Fibroblast of lung (primary cell): ENCODE measurements around the gene TRIM46.

ENCODE experiments used
- EZH2 ChIP-seq: IDR thresholded peaks from 2 replicates; pipeline ENCODE4 v1.5.1; 2012; ENCODE audit warnings: low read length, control low read depth, mild to moderate bottlenecking; ENCODE audit errors: missing control alignments
- TF ChIP-seq, protein P1 (sequence below), 2 donors: IDR thresholded peaks in 1 of 2; conservative IDR thresholded peaks in 1 of 2; 1 replicate in 1 of 2; 2 replicates in 1 of 2; pipeline ENCODE4 v1.5.1; 2011 to 2012; ENCODE audit warnings: low read length in 2 of 2, control low read depth in 1 of 2, inconsistent platforms in 1 of 2, low read depth in 1 of 2, mild to moderate bottlenecking in 1 of 2

DNA sequence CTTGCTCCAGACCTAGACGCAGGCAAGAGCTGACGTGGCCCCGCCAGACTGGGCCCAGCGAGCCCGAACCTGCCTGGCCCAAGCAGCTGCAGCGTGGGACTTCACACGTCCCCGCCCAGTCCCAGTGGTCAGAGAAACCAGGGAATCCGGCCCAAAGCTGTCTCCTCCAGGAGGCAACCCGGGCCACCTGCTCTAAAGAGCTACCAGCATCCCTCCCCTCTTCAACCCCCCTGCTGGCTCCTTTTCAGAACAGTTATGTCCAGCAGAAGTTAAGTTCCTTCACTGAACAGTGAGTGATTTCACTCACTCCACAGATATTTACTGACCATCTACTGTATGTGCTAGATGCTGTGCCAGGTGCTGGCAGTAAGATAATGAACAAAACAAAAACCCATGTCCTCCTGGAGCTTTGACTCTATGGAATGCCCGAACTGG is 48.1 kb upstream of the TRIM46 start:
- TF ChIP-seq, protein P1, sequence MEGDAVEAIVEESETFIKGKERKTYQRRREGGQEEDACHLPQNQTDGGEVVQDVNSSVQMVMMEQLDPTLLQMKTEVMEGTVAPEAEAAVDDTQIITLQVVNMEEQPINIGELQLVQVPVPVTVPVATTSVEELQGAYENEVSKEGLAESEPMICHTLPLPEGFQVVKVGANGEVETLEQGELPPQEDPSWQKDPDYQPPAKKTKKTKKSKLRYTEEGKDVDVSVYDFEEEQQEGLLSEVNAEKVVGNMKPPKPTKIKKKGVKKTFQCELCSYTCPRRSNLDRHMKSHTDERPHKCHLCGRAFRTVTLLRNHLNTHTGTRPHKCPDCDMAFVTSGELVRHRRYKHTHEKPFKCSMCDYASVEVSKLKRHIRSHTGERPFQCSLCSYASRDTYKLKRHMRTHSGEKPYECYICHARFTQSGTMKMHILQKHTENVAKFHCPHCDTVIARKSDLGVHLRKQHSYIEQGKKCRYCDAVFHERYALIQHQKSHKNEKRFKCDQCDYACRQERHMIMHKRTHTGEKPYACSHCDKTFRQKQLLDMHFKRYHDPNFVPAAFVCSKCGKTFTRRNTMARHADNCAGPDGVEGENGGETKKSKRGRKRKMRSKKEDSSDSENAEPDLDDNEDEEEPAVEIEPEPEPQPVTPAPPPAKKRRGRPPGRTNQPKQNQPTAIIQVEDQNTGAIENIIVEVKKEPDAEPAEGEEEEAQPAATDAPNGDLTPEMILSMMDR (conservative IDR thresholded peaks at IDR 0.05 in 1 of 2, IDR thresholded peaks at IDR 0.05 in 1 of 2; ENCODE audit: low read depth in 1 of 2, low read length in 2 of 2): no peak
- no peak for TF ChIP-seq EZH2
